HG03378 (cell line): Measurements from ENCODE around the gene CPNE2.
A peak's percentile ranks its signal among the peaks of the same experiment; 100 is the strongest.
"Not testable (repeated sequence)": the region's sequence is repeated elsewhere in the genome, so short reads cannot be mapped to it uniquely, and the experiment has no call there.

Experiments
- ATAC-seq: cut with Tn5 transposase; IDR thresholded peaks from one replicate; pipeline ENCODE4 v1.9.1; 2021; ENCODE audit warnings: mild to moderate bottlenecking, moderate library complexity; ENCODE audit not compliant: unreplicated experiment

CPNE2 gene

GRCh38 chr16:57165483-57165882 is 73.1 kb downstream of the CPNE2 start:
- ATAC-seq, result no peak

GRCh38 chr16:57165938-57166337 is 73.6 kb downstream of the CPNE2 start:
- no peak for ATAC-seq

DNA sequence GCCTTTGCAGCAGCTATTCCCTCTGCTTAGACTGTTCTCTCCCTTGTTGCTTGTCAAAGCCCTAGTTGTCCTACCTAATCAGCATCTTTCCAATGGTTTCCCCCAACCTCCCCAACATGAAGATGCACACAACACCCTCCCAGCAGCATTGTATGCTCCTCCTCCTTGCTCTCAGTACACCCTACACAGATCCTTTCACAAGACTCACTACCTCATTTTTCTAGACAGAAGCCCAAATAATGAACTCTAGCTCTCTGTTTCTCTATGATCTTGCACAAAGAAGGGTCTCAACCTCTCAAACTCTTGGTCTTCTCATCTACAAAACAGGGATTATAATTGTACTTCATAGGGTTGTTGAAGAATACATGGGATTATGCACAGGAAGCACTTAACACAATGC is 74.1 kb downstream of the CPNE2 start:
- no peak for ATAC-seq

DNA sequence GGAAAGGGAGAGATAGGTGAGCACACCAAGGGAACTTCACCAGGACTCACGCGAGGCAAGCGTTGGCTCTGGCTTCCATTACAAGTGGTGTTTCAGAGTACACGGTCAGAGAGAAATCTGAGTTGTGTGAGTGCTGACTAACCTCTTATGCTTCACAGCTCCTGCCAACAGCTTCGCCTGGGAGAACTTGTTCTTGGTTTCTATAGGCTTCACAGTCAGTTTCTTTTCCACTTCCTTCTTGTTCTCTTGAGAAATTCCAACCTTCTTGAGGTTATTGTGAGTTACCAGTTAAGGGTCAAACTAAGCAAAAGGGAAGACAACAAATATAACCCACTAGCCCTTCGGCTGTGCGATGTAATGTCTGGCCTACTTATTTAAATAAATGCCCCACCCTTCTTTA is 74.6 kb downstream of the CPNE2 start:
- no peak for ATAC-seq

GRCh38 chr16:57167538-57167937 is 75.2 kb downstream of the CPNE2 start:
- no peak for ATAC-seq

DNA sequence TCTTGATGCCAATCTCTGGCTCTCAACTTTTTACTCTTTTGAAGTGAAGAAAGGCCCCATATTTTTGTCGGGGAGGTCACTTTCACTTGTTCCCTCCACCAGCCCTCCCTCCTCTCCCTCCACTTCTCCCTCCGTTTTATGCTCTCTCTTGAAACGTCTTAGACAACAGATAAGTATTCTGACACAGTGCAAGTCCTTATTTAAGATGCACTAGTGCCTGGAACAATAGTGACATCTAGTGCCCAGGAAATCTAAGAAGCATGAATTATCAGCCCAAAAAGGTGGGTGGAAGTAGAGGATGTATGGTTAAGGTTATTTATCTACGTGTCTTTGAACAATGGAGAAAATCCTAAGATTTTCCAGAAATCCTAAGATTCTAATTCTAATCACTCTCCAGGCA is 75.6 kb downstream of the CPNE2 start:
- ATAC-seq, result no peak

- no peak for ATAC-seq
Observed at GRCh38 chr16:57169327-57169726, 76.9 kb downstream of the CPNE2 start.

DNA sequence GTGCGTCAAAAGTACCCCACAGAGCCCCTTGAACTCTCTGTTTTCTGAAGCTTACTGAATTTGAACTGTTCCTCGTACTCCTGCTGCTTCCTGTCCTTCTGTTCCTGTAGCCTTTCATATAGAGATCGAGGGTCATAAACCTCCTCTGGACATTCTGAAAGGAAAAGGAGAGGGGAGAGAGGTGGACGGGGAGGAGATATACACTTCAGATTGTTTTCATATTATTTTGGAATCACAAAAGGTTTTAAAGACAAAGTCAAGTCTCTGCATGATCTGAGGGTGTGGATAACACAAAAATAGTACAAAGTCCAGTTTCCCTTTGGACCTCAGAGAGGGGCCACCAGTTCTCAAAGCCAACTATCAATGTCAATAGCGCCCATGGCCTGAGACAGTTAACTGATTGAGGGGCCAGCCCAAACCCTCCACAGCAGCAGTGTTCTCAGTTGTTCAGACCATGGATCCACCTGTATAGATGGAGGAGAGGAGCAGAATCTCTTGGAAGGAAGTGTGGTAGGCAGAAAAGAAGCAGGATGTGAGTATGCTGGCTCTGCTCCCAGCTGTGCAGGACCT is 80.4 kb downstream of the CPNE2 start:
- ATAC-seq, result no peak

DNA sequence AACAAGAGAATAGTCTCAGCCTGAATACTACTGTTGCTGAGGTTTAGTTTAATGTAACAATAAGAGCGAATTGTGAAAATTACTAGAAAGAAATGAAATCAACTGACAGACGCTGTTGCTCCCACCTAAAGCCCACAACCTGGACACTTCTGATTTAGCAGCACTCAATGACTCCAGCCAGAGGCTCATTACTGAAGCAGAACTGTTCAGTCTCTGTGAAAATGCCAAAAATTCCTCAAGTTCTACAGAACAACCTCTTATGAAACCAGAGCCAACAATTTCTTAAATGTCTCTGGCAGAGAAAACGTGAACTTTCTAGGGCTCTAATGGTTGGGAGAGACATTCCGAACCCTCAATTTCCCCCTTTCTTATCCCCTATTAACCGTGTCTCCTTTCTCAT is 83.5 kb downstream of the CPNE2 start:
- no peak for ATAC-seq

DNA sequence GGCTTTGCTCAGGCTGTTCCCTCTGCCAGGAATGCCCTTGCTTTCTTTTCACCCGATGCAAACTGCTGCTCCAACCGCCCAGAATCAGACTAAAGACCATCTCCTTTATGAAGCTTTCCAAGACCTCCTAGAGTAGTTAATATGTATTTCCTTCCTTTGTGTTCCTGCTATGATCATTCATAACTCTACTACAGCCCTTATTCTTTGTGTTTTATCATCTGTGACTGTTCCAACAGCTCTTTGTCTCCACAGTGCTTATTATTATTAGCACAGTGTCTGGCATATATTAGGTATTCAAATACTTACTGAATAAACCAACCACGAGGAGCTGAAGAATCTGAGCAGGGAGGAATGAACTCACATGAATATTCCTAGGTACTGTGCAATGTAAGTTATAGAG is 85.8 kb downstream of the CPNE2 start:
- no peak for ATAC-seq

DNA sequence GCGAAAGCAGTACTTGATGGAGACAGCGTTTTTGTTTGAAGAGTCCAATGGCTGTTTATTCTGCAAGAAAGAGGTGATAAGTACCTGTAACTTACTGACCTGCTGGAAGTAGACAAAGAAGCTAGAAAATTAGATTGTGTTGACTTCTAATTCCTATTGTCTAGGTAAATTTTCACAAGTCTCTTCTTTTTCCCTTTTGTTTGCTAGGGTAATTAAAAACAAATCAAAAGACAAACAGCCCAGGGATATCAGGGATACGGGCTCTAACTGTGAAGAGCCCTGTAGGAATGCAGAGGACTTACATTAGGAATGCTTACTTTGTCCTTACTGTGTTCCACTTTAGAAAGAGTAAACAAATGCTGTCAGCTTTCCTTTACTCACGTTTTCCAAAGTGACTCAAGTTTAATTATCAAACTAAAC is 86.4 kb downstream of the CPNE2 start:
- no peak for ATAC-seq

DNA sequence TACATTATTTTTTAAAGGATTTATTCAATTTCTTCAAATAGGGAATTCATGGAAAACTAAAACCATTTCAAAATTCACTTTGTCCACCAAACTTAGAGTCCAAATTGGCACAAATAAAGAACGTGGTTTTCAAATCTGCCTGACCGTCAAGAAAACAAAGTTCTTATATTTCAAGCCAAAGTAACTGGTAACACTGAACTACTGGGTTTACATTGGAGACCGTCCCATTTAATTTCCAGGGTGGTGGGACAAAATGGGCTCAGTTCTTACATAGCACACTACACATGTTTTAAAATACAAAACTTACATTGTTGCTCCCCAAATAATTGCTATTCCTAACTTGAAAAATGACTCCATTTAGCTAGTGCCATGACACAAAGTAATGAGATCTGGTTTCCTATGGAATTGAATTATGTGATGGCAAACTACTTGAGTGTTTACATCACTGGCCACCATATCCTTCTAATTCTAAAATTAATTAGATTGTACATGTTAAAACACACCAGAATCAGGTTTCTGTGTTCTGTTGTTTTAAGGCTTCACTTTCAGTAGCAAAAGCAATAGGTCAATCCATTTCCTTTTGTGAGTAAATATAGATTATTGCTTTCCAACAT is 86.9 kb downstream of the CPNE2 start:
- no peak for ATAC-seq

- ATAC-seq, result no peak
Observed at GRCh38 chr16:57184113-57184512, 91.7 kb downstream of the CPNE2 start.

DNA sequence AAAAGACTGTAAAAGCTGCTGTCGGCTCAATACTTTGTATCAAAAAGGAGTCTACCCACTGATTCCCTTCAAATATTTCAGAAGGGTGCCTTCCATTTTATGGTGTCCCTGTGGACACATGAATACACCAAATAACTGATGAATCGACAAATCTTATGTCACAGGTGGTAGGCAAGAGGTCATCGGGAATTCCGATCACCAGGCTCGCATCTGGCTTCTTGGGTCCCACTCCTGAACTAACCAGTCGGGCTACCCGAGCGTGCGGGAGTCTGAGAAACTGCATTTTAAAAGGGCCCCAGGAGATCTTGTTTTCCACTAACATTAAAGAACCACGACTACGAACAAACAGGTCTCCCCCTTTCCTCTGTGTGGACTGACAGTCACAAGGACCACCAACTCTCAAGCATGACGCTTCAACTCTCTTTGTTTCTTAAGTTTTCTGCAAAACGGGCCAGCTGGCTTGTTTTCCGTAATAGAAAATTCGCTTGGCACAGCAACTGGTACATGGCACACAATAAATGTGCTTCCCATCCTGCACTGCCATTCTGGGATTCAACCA is 92.6 kb downstream of the CPNE2 start:
- no peak for ATAC-seq

GRCh38 chr16:57185446-57185944 is 93.1 kb downstream of the CPNE2 start:
- ATAC-seq, result peak; percentile 34

DNA sequence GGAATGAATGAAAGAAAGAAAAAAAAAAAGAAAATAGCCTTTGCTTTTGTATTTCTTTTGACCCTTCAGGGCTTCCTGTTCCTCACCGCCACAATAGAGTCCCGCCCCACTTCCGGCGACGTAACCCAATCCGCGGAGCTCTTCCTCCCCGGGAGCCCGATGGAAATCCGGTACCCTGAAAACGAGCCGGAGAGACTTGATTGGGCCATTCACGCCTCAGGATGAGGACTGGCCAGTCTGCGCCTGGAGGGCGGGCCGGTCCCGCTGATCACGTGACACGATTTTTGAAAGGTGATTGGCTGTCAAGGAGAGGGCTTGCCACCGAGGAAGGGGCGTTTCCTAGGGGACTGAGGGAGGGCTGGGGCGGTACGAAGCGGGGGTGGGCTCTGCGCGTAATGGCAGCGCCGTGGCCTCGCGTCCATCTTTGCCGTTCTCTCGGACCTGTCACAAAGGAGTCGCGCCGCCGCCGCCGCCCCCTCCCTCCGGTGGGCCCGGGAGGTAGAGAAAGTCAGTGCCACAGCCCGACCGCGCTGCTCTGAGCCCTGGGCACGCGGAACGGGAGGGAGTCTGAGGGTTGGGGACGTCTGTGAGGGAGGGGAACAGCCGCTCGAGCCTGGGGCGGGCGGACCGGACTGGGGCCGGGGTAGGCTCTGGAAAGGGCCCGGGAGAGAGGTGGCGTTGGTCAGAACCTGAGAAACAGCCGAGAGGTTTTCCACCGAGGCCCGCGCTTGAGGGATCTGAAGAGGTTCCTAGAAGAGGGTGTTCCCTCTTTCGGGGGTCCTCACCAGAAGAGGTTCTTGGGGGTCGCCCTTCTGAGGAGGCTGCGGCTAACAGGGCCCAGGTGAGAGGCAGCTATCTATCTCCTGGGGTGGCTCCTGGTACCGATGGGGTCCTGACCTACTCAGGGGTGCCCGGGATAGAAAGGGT is 93.8 kb downstream of the CPNE2 start, which contains the start of the genes PSME3IP1 and RSPRY1:
Gene PSME3IP1 (minus strand): TSS at position 95 of the 927 bp plus-strand sequence. CDS start 12,185 bp downstream, outside the sequence.
Gene RSPRY1 (plus strand): TSS at position 385 of the 927 bp plus-strand sequence. CDS start 18,330 bp downstream, outside the sequence.
- peak; percentile 82 for ATAC-seq

DNA sequence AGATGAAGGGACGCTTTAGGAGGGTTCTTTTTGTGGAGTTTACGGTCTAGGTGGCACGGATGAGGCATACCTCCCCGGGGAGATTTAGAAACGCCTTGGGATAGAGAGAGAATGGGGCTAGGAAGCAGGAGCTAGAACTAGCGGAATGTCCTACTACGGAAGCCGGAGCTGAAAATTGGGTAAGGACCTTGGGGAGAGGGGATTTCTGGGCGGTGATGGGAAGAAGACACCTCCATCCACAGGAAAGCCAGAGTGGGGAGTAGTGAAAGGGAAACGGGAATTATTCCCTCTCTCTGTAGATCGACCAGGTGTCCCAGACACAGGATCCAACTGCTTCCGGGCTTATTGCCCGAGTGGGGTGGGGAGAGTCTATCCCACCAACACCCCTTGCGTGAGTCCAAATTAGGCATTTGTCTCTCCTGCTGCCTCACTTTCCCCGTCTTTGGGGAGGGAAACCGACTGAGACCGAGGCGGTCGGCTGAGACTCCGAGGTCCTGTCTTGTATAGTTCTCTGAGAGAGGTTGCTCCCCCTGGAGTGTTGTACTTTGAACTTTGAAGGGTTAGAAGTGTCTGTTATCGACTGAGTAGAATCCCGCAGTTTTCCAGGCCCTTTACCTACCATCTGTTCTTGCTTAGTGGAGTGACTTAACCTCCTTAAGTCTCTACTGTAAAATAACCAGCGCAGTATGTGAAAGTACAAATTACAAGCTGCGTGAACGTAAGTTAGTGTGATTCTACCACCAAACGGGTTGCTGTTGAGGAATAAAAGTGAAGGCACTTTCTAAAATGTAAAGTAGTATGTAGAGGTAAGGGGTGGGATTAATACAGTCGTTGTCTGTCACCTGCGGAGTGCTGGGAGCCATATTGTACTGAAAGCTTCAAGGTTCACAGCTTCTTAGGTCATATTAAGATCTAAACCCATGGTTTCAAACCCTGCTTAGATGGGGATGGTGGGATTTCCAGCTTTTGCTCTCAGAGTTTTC is 94.8 kb downstream of the CPNE2 start:
- no peak for ATAC-seq

- not testable (repeated sequence) for ATAC-seq
Observed at GRCh38 chr16:57187902-57188710, 95.7 kb downstream of the CPNE2 start.

DNA sequence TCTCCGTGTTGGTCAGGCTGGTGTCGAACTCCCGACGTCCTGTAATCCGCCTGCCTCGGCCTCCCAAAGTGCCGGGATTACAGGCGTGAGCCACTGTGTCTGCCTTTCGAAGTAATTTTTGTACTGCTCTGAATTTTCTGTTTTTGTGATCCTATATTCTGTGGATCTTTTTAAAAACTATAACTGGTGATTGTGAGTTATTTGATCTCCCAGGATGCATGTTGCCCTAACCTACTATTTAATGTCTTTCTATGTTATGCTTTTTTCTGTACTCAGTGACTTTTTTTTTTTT is 96.3 kb downstream of the CPNE2 start:
- ATAC-seq, result no peak
